ENCODE measurements around the gene PAH.

Gene PAH

DNA sequence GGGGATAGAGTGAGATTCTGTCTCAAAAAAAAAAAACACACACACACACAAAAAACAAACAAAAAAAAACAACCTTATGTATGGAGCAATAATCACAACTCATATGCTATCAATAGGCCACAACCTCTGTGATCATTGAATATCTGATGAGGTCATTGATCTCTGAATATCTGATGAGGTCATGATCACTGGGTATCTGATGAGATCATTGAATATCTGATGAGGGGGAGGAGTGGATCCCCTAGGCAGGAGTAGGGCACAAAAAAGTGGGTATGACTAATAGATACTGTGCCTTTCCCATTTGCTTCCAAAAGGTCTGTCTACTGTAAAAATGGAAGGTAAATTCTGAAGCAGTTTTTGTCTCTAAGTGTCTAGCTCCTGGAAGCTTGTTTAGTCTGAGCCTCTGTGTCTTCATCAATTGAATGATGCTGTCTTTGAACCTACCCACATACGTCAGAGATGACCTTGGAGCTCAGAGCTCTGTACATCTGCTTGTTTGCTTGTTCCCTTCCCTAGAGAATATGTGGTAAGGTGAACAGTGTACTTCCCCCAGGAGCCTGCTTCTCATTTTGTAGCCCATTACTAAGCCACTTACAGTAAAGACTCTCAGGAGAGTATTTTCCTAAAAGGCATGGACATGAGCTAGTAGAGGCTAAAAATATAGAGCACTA lies 13.6 kb downstream of the PAH start:
- H3K4me3 ChIP-seq (replicated peaks; ENCODE audit: low read depth, low read length) = no peak overlapping the region
- DNase-seq (ENCODE audit: low read depth) = no peak
- TF ChIP-seq, protein P1, sequence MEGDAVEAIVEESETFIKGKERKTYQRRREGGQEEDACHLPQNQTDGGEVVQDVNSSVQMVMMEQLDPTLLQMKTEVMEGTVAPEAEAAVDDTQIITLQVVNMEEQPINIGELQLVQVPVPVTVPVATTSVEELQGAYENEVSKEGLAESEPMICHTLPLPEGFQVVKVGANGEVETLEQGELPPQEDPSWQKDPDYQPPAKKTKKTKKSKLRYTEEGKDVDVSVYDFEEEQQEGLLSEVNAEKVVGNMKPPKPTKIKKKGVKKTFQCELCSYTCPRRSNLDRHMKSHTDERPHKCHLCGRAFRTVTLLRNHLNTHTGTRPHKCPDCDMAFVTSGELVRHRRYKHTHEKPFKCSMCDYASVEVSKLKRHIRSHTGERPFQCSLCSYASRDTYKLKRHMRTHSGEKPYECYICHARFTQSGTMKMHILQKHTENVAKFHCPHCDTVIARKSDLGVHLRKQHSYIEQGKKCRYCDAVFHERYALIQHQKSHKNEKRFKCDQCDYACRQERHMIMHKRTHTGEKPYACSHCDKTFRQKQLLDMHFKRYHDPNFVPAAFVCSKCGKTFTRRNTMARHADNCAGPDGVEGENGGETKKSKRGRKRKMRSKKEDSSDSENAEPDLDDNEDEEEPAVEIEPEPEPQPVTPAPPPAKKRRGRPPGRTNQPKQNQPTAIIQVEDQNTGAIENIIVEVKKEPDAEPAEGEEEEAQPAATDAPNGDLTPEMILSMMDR (IDR thresholded peaks at IDR 0.05; ENCODE audit: low read length, missing control alignments) = no peak

DNA sequence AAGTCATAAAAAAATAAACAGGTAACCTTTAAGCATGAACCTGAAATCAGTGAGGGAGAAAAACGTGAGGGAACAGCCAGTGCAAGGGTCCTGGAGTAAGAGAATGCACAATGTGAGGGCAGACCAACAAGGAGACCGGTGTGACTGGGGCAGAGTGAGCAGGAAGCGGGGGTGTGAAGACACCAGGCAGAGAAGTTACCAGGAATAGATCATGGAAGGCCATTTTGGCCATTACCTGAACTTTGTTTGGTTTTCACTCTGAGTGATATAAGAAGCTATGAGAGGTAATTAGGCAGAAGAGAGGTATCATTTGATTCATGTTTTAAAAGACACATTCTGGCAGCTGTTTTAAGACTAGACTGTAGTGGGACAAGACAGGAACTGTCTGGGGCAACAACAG lies 15.0 kb downstream of the PAH start:
- no peak overlapping the region for H3K4me3 ChIP-seq (replicated peaks; ENCODE audit: low read depth, low read length)
- no peak for DNase-seq (ENCODE audit: low read depth)
- TF ChIP-seq, protein P1 (IDR thresholded peaks at IDR 0.05; ENCODE audit: low read length, missing control alignments) = no peak

DNA sequence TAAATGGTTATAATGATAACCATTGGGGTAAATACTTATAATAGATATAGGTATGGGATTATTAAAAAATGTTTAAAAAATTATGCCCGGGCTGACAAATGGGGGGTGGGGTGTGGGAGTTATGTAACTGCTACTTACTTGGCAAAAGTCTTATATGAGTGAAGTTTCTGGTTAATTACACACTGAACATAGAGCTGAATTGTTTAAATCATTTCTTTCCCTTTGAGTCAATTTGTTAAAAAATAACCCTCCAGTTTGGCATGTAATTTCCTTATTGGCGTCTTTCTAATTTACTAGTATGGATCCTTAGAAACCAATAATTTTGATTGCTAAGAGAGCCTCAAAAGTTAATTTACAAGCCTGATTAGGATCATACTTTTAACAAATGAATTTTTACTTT lies 16.7 kb downstream of the PAH start:
- TF ChIP-seq, protein P1 (IDR thresholded peaks at IDR 0.05; ENCODE audit: low read length, missing control alignments) = no peak
- no peak overlapping the region for H3K4me3 ChIP-seq (replicated peaks; ENCODE audit: low read depth, low read length)

DNA sequence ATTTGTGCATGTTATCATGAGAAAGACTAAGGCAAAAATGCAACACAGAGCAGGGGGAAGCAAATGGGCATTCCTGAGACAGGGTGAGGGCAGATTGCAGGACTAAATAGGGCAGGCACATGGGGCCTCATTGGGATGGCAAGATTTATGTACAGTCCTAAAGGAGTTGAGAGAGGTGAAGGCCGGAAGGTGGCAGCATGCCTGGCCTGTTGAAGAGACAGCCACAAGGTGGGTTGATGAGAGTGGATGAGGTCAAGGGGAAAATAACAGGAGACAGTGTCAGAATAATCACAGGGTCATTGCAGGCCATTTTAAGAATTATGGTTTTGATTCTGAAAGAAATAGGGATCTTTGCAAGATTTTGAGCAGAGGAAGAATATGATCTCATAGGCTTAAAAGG lies 21.0 kb downstream of the PAH start:
- TF ChIP-seq, protein P1 (IDR thresholded peaks at IDR 0.05; ENCODE audit: low read length, missing control alignments) = no peak
- H3K4me3 ChIP-seq (replicated peaks; ENCODE audit: low read depth, low read length) = no peak overlapping the region
- DNase-seq (ENCODE audit: low read depth) = no peak

More for the DNA sequence above, 16.7 kb downstream of the PAH start:
- no peak for DNase-seq (ENCODE audit: low read depth)

DNA sequence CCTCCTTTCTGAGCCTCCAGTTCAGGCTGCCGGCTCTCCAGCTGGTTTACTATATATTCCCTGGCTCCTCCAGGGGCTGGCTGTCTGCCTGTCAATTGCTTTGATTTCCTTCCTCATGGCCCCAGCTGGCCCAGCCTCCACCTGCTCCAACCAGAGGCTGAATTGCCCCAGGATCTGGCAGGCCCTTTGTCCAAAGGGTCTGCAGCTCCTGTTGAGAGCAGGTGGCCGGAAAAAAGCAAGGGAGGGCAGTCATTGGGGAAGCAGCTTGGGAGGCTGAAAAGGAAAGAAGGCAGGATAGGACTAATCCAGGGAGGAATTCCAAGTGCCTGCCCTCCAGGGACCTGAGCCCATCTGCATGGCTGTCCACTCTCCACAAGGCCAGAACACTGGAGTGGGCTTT lies 25.3 kb downstream of the PAH start:
- no peak overlapping the region for H3K4me3 ChIP-seq (replicated peaks; ENCODE audit: low read depth, low read length)
- TF ChIP-seq, protein P1 (IDR thresholded peaks at IDR 0.05; ENCODE audit: low read length, missing control alignments) = no peak
- no peak for DNase-seq (ENCODE audit: low read depth)

DNA sequence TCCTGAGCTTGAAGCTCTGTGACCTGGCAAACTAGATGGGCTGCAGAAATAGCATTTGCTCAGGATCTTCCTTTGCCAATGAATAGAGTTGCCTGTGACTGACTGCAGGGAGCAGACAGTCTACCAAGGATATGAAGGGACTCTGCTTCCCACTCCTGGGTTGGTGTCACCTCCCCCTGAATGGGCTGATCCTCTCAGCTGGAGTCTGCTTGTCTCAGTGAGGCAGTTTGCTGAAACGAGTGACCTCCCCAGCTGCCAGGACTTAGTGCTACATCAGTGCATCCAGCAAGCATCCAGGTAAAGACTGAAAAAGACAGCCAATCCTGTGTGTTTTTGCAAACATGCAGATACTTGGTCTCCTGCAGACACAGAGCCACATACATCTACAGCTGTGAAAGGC lies 28.5 kb downstream of the PAH start:
- TF ChIP-seq, protein P1 (IDR thresholded peaks at IDR 0.05; ENCODE audit: low read length, missing control alignments) = no peak
- H3K4me3 ChIP-seq (replicated peaks; ENCODE audit: low read depth, low read length) = no peak overlapping the region
- DNase-seq (ENCODE audit: low read depth) = no peak
